Fibroblast of lung (primary cell): ENCODE results near the gene NEAT1. TPM values are rescaled to one million over a fixed set of nuclear protein-coding genes. Genes with fewer than 3 reads are reported as not detected.
"Not testable (repeated sequence)": the region's sequence is repeated elsewhere in the genome, so short reads cannot be mapped to it uniquely, and the experiment has no call there.

Experiments used
- DNase-seq, 2 donors: peaks; one replicate each; pipeline versions ENCODE4 v3.0.0 to v3.0.0-alpha.2; 2010; ENCODE audit warnings: low read depth in 2 of 2
- H2AFZ ChIP-seq: 2 replicates; pipeline ENCODE4 v1.5.1; 2012; ENCODE audit warnings: low read length, control low read depth, inconsistent platforms
- H3K27ac ChIP-seq: 2 replicates; pipeline ENCODE4 v1.5.1; 2011; ENCODE audit warnings: low read length, control low read depth; ENCODE audit not compliant: insufficient read depth
- H3K27me3 ChIP-seq: 2 replicates; pipeline ENCODE4 v1.5.1; 2011; ENCODE audit warnings: mild to moderate bottlenecking, low read length; ENCODE audit not compliant: control insufficient read depth, insufficient read depth
- H3K36me3 ChIP-seq: 2 replicates; pipeline ENCODE4 v1.5.1; 2011; ENCODE audit warnings: low read length; ENCODE audit not compliant: control insufficient read depth, insufficient read depth
- H3K4me1 ChIP-seq: 2 replicates; pipeline ENCODE4 v1.5.1; 2011; ENCODE audit warnings: low read length; ENCODE audit not compliant: control insufficient read depth, insufficient read depth; ENCODE audit errors: extremely low read depth
- H3K4me2 ChIP-seq: 2 replicates; pipeline ENCODE4 v1.5.1; 2011; ENCODE audit warnings: low read length, control low read depth; ENCODE audit not compliant: insufficient read depth; ENCODE audit errors: extremely low read depth
- H3K4me3 ChIP-seq, 4 experiments: fragments of 200-600 bp in 1 of 4; sonication (generic) in 1 of 4; replicated peaks in 1 of 4; 2 replicates each; pipeline ENCODE4 v1.5.1; 2011 to 2016; ENCODE audit warnings: low read length in 4 of 4, low read depth in 3 of 4, mild to moderate bottlenecking in 3 of 4, control low read depth in 2 of 4, inconsistent platforms in 1 of 4, mixed read lengths in 1 of 4; ENCODE audit not compliant: insufficient read depth in 1 of 4; ENCODE audit errors: control extremely low read depth in 1 of 4
- H3K79me2 ChIP-seq: 2 replicates; pipeline ENCODE4 v1.5.1; 2012; ENCODE audit warnings: mild to moderate bottlenecking, low read length, inconsistent platforms; ENCODE audit not compliant: control insufficient read depth, insufficient read depth
- H3K9ac ChIP-seq: 2 replicates; pipeline ENCODE4 v1.5.1; 2011; ENCODE audit warnings: mild to moderate bottlenecking, low read length, control low read depth; ENCODE audit not compliant: insufficient read depth
- H3K9me3 ChIP-seq: 2 replicates; pipeline ENCODE4 v1.5.1; 2012; ENCODE audit warnings: low read depth, low read length; ENCODE audit not compliant: control insufficient read depth, insufficient read depth
- H4K20me1 ChIP-seq: 2 replicates; pipeline ENCODE4 v1.5.1; 2011; ENCODE audit warnings: low read length; ENCODE audit not compliant: control insufficient read depth, insufficient read depth; ENCODE audit errors: extremely low read depth
- CTCF ChIP-seq, 2 donors: IDR thresholded peaks in 1 of 2; conservative IDR thresholded peaks in 1 of 2; 1 replicate in 1 of 2; 2 replicates in 1 of 2; pipeline ENCODE4 v1.5.1; 2011 to 2012; ENCODE audit warnings: low read length in 2 of 2, control low read depth in 1 of 2, inconsistent platforms in 1 of 2, low read depth in 1 of 2, mild to moderate bottlenecking in 1 of 2
- EZH2 ChIP-seq: IDR thresholded peaks from 2 replicates; pipeline ENCODE4 v1.5.1; 2012; ENCODE audit warnings: low read length, control low read depth, mild to moderate bottlenecking; ENCODE audit errors: missing control alignments
- polyA plus RNA-seq, 2 donors: library from polyadenylated mRNA; depleted of rRNA in 1 of 2; stranded (reverse) in 1 of 2; unstranded in 1 of 2; fragments of >200 nt; gene quantifications; 2 replicates each; pipeline ENCODE4 v1.2.1, GENCODE V29; 2011 to 2012; ENCODE audit warnings: missing spikeins in 1 of 2
- total RNA-seq: library from RNA; depleted of rRNA; stranded (reverse); fragments of >200 nt; gene quantifications from 2 replicates; pipeline ENCODE4 v1.2.1, GENCODE V29; 2014

NEAT1 gene
- total and polyA plus RNA-seq, 2 donors (not counting 1 experiment from before 2014, with no cell fraction given), result 40.9 to 299 TPM

- not testable (repeated sequence) for H3K4me2 ChIP-seq, DNase-seq, H3K9ac ChIP-seq, H3K9me3 ChIP-seq, H3K27me3 ChIP-seq, H3K36me3 ChIP-seq, H4K20me1 ChIP-seq, H2AFZ ChIP-seq, H3K4me3 ChIP-seq
- Histone ChIP-seq H3K79me2 (peaks cover 14% of the 10 kb centered on the region), H3K27ac (peak overlapping the region; percentile 93), H3K4me1 (peaks cover 12% of the 10 kb centered on the region)
These were observed 29.7 kb downstream of the NEAT1 start for GRCh38 chr11:65452259-65452658.

GRCh38 chr11:65452806-65453490, 30.4 kb downstream of the NEAT1 start:
- Histone ChIP-seq H3K27me3 (no peaks in the 10 kb centered on the region), H4K20me1 (no peaks in the 10 kb centered on the region), H3K9ac (peak overlapping the region; percentile 13), H3K79me2 (peaks cover 14% of the 10 kb centered on the region), H3K27ac (peak overlapping the region; percentile 93), H3K36me3 (no peaks in the 10 kb centered on the region), H2AFZ (no peak overlapping the region), H3K4me2 (peak overlapping the region; percentile 15), H3K9me3 (no peaks in the 10 kb centered on the region), H3K4me1 (peaks cover 12% of the 10 kb centered on the region), H3K4me3 (no peak overlapping the region)
- peak; percentile 81 to 87 for DNase-seq
- TF ChIP-seq EZH2 (no peak), CTCF (conservative IDR thresholded peaks at IDR 0.05 in 1 of 2, IDR thresholded peaks at IDR 0.05 in 1 of 2; ENCODE audit: low read depth in 1 of 2, low read length in 2 of 2) (no peak)

- Histone ChIP-seq H3K4me3 (peak overlapping the region; percentile 43 to 71 (median 62)), H3K9me3 (no peaks in the 10 kb centered on the region), H2AFZ (no peak overlapping the region), H3K9ac (peak overlapping the region; percentile 80), H3K79me2 (peaks cover 14% of the 10 kb centered on the region), H3K36me3 (no peaks in the 10 kb centered on the region), H4K20me1 (no peaks in the 10 kb centered on the region), H3K4me2 (peak overlapping the region; percentile 86), H3K27ac (peak overlapping the region; percentile 93), H3K27me3 (no peaks in the 10 kb centered on the region), H3K4me1 (peaks cover 12% of the 10 kb centered on the region)
- DNase-seq, result peak; percentile 31 to 71
- no peak for TF ChIP-seq CTCF (conservative IDR thresholded peaks at IDR 0.05 in 1 of 2, IDR thresholded peaks at IDR 0.05 in 1 of 2; ENCODE audit: low read depth in 1 of 2, low read length in 2 of 2)
These were observed 31.7 kb downstream of the NEAT1 start for GRCh38 chr11:65454311-65454695.
